HG02642 (cell line): ENCODE results near the gene DDA1.
"Not testable (repeated sequence)": the region's sequence is repeated elsewhere in the genome, so short reads cannot be mapped to it uniquely, and the experiment has no call there.

ENCODE experiments used
- ATAC-seq: cut with Tn5 transposase; IDR thresholded peaks from one replicate; pipeline ENCODE4 v1.9.1; 2021; ENCODE audit warnings: mild to moderate bottlenecking; ENCODE audit not compliant: unreplicated experiment, poor library complexity

Gene DDA1

GRCh38 chr19:17340302-17340870 lies 31.0 kb downstream of the DDA1 start:
- no peak for ATAC-seq

- ATAC-seq: no peak
These were observed 31.6 kb downstream of the DDA1 start for GRCh38 chr19:17340871-17341357.

- no peak for ATAC-seq
These were observed 32.0 kb downstream of the DDA1 start for GRCh38 chr19:17341386-17341785.

GRCh38 chr19:17341845-17342244 lies 32.5 kb downstream of the DDA1 start:
- no peak for ATAC-seq

GRCh38 chr19:17346109-17346671 lies 36.8 kb downstream of the DDA1 start:
- no peak for ATAC-seq

- no peak for ATAC-seq
These were observed 38.0 kb downstream of the DDA1 start for GRCh38 chr19:17347361-17347760.

- ATAC-seq: no peak
These were observed 38.5 kb downstream of the DDA1 start for GRCh38 chr19:17347877-17348276.

- no peak for ATAC-seq
These were observed 39.3 kb downstream of the DDA1 start for GRCh38 chr19:17348700-17349099.

- no peak for ATAC-seq
These were observed 42.6 kb downstream of the DDA1 start for GRCh38 chr19:17351815-17352435.

- ATAC-seq: no peak
These were observed 43.4 kb downstream of the DDA1 start for GRCh38 chr19:17352608-17353280.

GRCh38 chr19:17353386-17353785 lies 44.0 kb downstream of the DDA1 start:
- no peak for ATAC-seq

GRCh38 chr19:17357078-17357666 lies 47.8 kb downstream of the DDA1 start:
- ATAC-seq: no peak

- ATAC-seq: no peak
These were observed 48.4 kb downstream of the DDA1 start for GRCh38 chr19:17357724-17358123.

- ATAC-seq: no peak
These were observed 49.0 kb downstream of the DDA1 start for GRCh38 chr19:17358395-17358794.

GRCh38 chr19:17359905-17360800 lies 50.8 kb downstream of the DDA1 start:
- no peak for ATAC-seq

GRCh38 chr19:17363852-17364605 lies 54.7 kb downstream of the DDA1 start:
- ATAC-seq: not testable (repeated sequence)

- no peak for ATAC-seq
These were observed 56.0 kb downstream of the DDA1 start for GRCh38 chr19:17365361-17365760.

- ATAC-seq: peak; percentile 84
These were observed 60.7 kb downstream of the DDA1 start for GRCh38 chr19:17370026-17370587.
